Measurements from ENCODE around the gene PRR29. TPM values are rescaled to one million over a fixed set of nuclear protein-coding genes. Genes with fewer than 3 reads are reported as not detected.
"Not testable (repeated sequence)": the region's sequence is repeated elsewhere in the genome, so short reads cannot be mapped to it uniquely, and the experiment has no call there.

Gene PRR29
- total RNA-seq, 2 experiments from 2014 or later: 0.16 to 0.29 TPM

DNA sequence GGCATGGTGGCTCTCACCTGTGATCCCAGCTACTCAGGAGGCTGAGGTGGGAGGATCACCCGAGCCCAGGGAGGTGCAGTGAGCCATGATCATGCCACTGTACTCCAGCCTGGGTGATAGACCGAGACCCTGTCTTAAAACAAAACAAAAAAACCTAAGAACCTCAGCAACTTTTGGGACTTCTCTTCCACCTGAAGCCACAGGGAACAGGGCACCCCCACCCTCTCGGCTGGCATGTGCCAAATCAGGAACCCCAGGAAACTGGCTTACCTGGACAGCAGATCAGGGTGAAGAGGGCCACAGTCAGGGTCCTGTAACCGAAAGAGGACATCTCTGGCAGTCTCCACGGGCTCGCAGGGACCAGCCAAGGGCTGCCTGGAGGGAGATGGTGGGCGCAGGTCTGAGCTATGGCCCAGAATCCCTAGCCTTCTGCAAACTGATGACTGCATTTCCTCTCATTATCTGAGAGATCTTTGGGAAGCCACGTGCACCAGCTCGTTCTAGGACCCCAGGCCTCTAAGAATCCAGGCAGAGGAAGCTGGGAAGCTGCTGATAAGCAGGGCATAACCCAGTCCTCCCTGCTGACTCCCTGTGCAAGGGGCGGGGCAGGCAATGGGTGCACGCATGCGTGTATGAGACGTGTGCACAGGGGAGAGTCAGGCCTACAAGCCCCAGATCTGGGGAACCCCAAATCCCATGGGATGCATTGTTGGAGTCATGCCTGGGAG, 8.4 kb downstream of the PRR29 start:
- BruUV-seq (replicated peaks): no TSS peak
- POLR2A ChIA-PET: no interaction called here
- no peak overlapping the region for H3K4me2 ChIP-seq (ENCODE audit: low read length)

GRCh38 chr17:64007089-64007837, 9.1 kb downstream of the PRR29 start:
- H4K20me1 ChIP-seq (ENCODE audit: insufficient read depth, low read length); H3K4me1 ChIP-seq (ENCODE audit: insufficient read depth, low read length, poor library complexity, severe bottlenecking); H3K27ac ChIP-seq (ENCODE audit: low read depth, low read length, poor library complexity, severe bottlenecking); BruUV-seq (replicated peaks); H2AFZ ChIP-seq (ENCODE audit: low read length); H3K9me3 ChIP-seq (ENCODE audit: low read length); DNase-seq (ENCODE audit: low spot score); H3K9me2 ChIP-seq (ENCODE audit: insufficient read depth, low read length); intact Hi-C loops (cut with micrococcal nuclease; ENCODE audit: unreplicated experiment); H3K4me2 ChIP-seq (ENCODE audit: low read length); CTCF ChIA-PET (ENCODE audit: unreplicated experiment); H3K4me3 ChIP-seq (ENCODE audit: low read depth, low read length, poor library complexity, severe bottlenecking): not testable (repeated sequence)
- POLR2A ChIA-PET: interaction anchor here (0.7 kb wide), 1 partner anchor 296 kb away, joined by 3 read pairs; no protein-coding TSS in a partner anchor
- H3K36me3 ChIP-seq (ENCODE audit: insufficient read depth, low read length): peaks cover 91% of the 10 kb centered on the region
- H3K79me2 ChIP-seq (ENCODE audit: insufficient read depth, low read depth, low read length): peaks cover 41% of the 10 kb centered on the region

More for the DNA sequence above, 8.4 kb downstream of the PRR29 start:
- TF ChIP-seq EZH2phosphoT487 (IDR thresholded peaks at IDR 0.05; ENCODE audit: borderline replicate concordance, low read depth, low read length) (no peak), CTCF (conservative IDR thresholded peaks at IDR 0.05; ENCODE audit: low read length) (no peak)
- Histone ChIP-seq H3K27ac (ENCODE audit: low read depth, low read length, poor library complexity, severe bottlenecking) (no peak overlapping the region), H3K9me3 (ENCODE audit: low read length) (no peaks in the 10 kb centered on the region), H4K20me1 (ENCODE audit: insufficient read depth, low read length) (0 out of 2 replicates have a peak, but pooled peaks cover 3% of the 10 kb centered on the region), H3K4me3 (ENCODE audit: low read depth, low read length, poor library complexity, severe bottlenecking) (no peak overlapping the region), H3K79me2 (ENCODE audit: insufficient read depth, low read depth, low read length) (peaks cover 34% of the 10 kb centered on the region), H2AFZ (ENCODE audit: low read length) (no peak overlapping the region), H3K36me3 (ENCODE audit: insufficient read depth, low read length) (peaks cover 91% of the 10 kb centered on the region), H3K9me2 (ENCODE audit: insufficient read depth, low read length) (no peaks in the 10 kb centered on the region), H3K4me1 (ENCODE audit: insufficient read depth, low read length, poor library complexity, severe bottlenecking) (peaks cover 4% of the 10 kb centered on the region)
- DNase-seq (ENCODE audit: low spot score): no peak
- CTCF ChIA-PET (ENCODE audit: unreplicated experiment): interaction anchor here (0.6 kb wide), 1 partner anchor 40 kb away, joined by 3 read pairs; no protein-coding TSS in a partner anchor
- intact Hi-C loops (cut with micrococcal nuclease; ENCODE audit: unreplicated experiment): no loop called here

DNA sequence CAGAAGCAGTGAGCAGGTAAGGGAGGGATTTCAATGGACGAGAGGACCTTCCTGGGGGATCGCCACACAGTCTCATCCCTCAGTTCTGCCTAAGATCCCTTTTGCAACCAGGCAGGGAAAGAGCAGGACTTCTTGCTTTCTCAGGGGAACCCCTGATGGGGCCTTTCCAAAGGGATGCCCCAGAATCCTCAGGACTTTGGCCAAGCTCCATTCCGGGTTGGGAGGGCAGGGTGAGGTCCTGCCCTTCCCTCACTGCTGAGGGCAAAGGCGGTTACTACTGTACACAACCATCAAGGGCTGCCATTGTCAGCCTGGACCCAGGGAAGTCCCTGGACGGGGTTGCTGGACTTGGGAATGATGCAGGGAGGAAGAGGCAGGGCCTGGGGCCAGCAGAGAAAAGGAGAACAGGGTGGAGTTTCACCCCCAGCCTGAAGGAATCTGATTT, 9.7 kb downstream of the PRR29 start:
- BruUV-seq (replicated peaks): no TSS peak
- no peaks in the 10 kb centered on the region for H3K9me3 ChIP-seq (ENCODE audit: low read length)
- no peak overlapping the region for H3K4me3 ChIP-seq (ENCODE audit: low read depth, low read length, poor library complexity, severe bottlenecking)
- no peak overlapping the region for H2AFZ ChIP-seq (ENCODE audit: low read length)
- no peaks in the 10 kb centered on the region for H3K9me2 ChIP-seq (ENCODE audit: insufficient read depth, low read length)
- peaks cover 9% of the 10 kb centered on the region for H3K4me1 ChIP-seq (ENCODE audit: insufficient read depth, low read length, poor library complexity, severe bottlenecking)
- peaks cover 91% of the 10 kb centered on the region for H3K36me3 ChIP-seq (ENCODE audit: insufficient read depth, low read length)
- no peak overlapping the region for H3K27ac ChIP-seq (ENCODE audit: low read depth, low read length, poor library complexity, severe bottlenecking)
- no peak overlapping the region for H3K4me2 ChIP-seq (ENCODE audit: low read length)
- ChIA-PET CTCF (ENCODE audit: unreplicated experiment) (no interaction called here), POLR2A (no interaction called here)
- 0 out of 2 replicates have a peak, but pooled peaks cover 3% of the 10 kb centered on the region for H4K20me1 ChIP-seq (ENCODE audit: insufficient read depth, low read length)
- intact Hi-C loops (cut with micrococcal nuclease; ENCODE audit: unreplicated experiment): no loop called here
- DNase-seq (ENCODE audit: low spot score): no peak
- TF ChIP-seq EZH2phosphoT487 (IDR thresholded peaks at IDR 0.05; ENCODE audit: borderline replicate concordance, low read depth, low read length): no peak
- TF ChIP-seq CTCF (conservative IDR thresholded peaks at IDR 0.05; ENCODE audit: low read length): no peak
- H3K79me2 ChIP-seq (ENCODE audit: insufficient read depth, low read depth, low read length): peaks cover 47% of the 10 kb centered on the region
